SK-N-SH treated with all-trans-retinoic acid at 6 μM for 48 hours (cell line): Measurements from ENCODE around the gene CPVL.

Experiments used
- ATAC-seq: fragments of 200-7000 bp; cut with Tn5 transposase; 3 replicates; pipeline ENCODE4 v1.9.1; 2020; ENCODE audit warnings: mild to moderate bottlenecking, moderate library complexity
- ARNTL ChIP-seq: fragments of 450-650 bp; formaldehyde crosslinking; IDR thresholded peaks from 2 replicates; pipeline ENCODE4 v1.5.0; 2020; ENCODE audit warnings: low read depth, mild to moderate bottlenecking, moderate library complexity, borderline replicate concordance
- BACH2 ChIP-seq: fragments of 250-450 bp; sonication (Bioruptor Pico); IDR thresholded peaks from 2 replicates; pipeline ENCODE4 v1.9.0; 2021; ENCODE audit warnings: mild to moderate bottlenecking, borderline replicate concordance
- CREB5 ChIP-seq: fragments of 250-450 bp; sonication (Bioruptor Pico); IDR thresholded peaks from 2 replicates; pipeline ENCODE4 v1.5.1; 2020; ENCODE audit warnings: low read depth, mild to moderate bottlenecking, moderate library complexity
- CSDC2 ChIP-seq: fragments of 250-450 bp; sonication (Bioruptor Pico); IDR thresholded peaks from 2 replicates; pipeline ENCODE4 v1.5.0; 2020; ENCODE audit warnings: mild to moderate bottlenecking, moderate library complexity
- CSRNP3 ChIP-seq: fragments of 250-450 bp; sonication (Bioruptor Pico); IDR thresholded peaks from 2 replicates; pipeline ENCODE4 v1.5.1; 2021; ENCODE audit warnings: mild to moderate bottlenecking, moderate library complexity
- ESRRG ChIP-seq: fragments of 250-450 bp; sonication (Bioruptor Pico); IDR thresholded peaks from 2 replicates; pipeline ENCODE4 v1.6.1; 2021; ENCODE audit warnings: mild to moderate bottlenecking
- GLIS3 ChIP-seq: fragments of 250-450 bp; sonication (Bioruptor Pico); IDR thresholded peaks from 2 replicates; pipeline ENCODE4 v1.5.0; 2020; ENCODE audit warnings: mild to moderate bottlenecking, moderate library complexity
- ISL1 ChIP-seq: fragments of 250-450 bp; sonication (Bioruptor Pico); IDR thresholded peaks from 2 replicates; pipeline ENCODE4 v2.1.2; 2022; ENCODE audit warnings: mild to moderate bottlenecking, moderate library complexity
- OSR1 ChIP-seq: fragments of 250-450 bp; sonication (Bioruptor Pico); IDR thresholded peaks from 2 replicates; pipeline ENCODE4 v1.8.0; 2022; ENCODE audit warnings: moderate library complexity, mild to moderate bottlenecking, inconsistent platforms
- POU6F1 ChIP-seq: fragments of 250-450 bp; sonication (Bioruptor Pico); IDR thresholded peaks from 2 replicates; pipeline ENCODE4 v1.8.0; 2021; ENCODE audit warnings: low read depth, mild to moderate bottlenecking, moderate library complexity, borderline replicate concordance
- PPARA ChIP-seq: fragments of 250-450 bp; sonication (Bioruptor Pico); IDR thresholded peaks from 2 replicates; pipeline ENCODE4 v1.5.0; 2020; ENCODE audit warnings: mild to moderate bottlenecking, borderline replicate concordance
- TCF4 ChIP-seq: fragments of 250-450 bp; sonication (Bioruptor Pico); IDR thresholded peaks from 2 replicates; pipeline ENCODE4 v1.8.0; 2021; ENCODE audit warnings: mild to moderate bottlenecking, moderate library complexity, borderline replicate concordance
- TOX ChIP-seq: fragments of 250-450 bp; sonication (Bioruptor Pico); IDR thresholded peaks from 2 replicates; pipeline ENCODE4 v1.8.0; 2021; ENCODE audit warnings: mild to moderate bottlenecking, moderate library complexity, borderline replicate concordance
- ZC3H10 ChIP-seq: fragments of 250-450 bp; sonication (Bioruptor Pico); IDR thresholded peaks from 2 replicates; pipeline ENCODE4 v1.5.1; 2021; ENCODE audit warnings: mild to moderate bottlenecking, moderate library complexity
- ZFP30 ChIP-seq: fragments of 450-650 bp; formaldehyde crosslinking; IDR thresholded peaks from 2 replicates; pipeline ENCODE4 v1.5.0; 2022; ENCODE audit warnings: mild to moderate bottlenecking, moderate library complexity
- ZNF565 ChIP-seq: fragments of 450-650 bp; formaldehyde crosslinking; conservative IDR thresholded peaks from 2 replicates; pipeline ENCODE4 v1.5.0; 2020; ENCODE audit warnings: low read depth, mild to moderate bottlenecking, moderate library complexity
- ZNF70 ChIP-seq: fragments of 450-650 bp; formaldehyde crosslinking; IDR thresholded peaks from 2 replicates; pipeline ENCODE4 v1.5.0; 2020; ENCODE audit warnings: mild to moderate bottlenecking, moderate library complexity
- ZNF8 ChIP-seq: fragments of 450-650 bp; formaldehyde crosslinking; IDR thresholded peaks from 2 replicates; pipeline ENCODE4 v1.5.0; 2020; ENCODE audit warnings: mild to moderate bottlenecking, moderate library complexity
- TF ChIP-seq, protein P1 (sequence below): fragments of 250-450 bp; sonication (Bioruptor Pico); IDR thresholded peaks from 2 replicates; pipeline ENCODE4 v1.8.0; 2020; ENCODE audit warnings: mild to moderate bottlenecking, moderate library complexity, borderline replicate concordance

Gene CPVL

GRCh38 chr7:29013082-29013695 is 133.1 kb downstream of the CPVL start:
- TF ChIP-seq ZNF8 (CRISPR knock-in tag) = no peak
- TF ChIP-seq CSRNP3 (CRISPR knock-in tag) = no peak
- TF ChIP-seq ARNTL (CRISPR knock-in tag) = no peak
- TF ChIP-seq GLIS3 (CRISPR knock-in tag) = no peak
- TF ChIP-seq POU6F1 = no peak
- no peak for TF ChIP-seq ZFP30 (CRISPR knock-in tag)
- TF ChIP-seq, protein P1, sequence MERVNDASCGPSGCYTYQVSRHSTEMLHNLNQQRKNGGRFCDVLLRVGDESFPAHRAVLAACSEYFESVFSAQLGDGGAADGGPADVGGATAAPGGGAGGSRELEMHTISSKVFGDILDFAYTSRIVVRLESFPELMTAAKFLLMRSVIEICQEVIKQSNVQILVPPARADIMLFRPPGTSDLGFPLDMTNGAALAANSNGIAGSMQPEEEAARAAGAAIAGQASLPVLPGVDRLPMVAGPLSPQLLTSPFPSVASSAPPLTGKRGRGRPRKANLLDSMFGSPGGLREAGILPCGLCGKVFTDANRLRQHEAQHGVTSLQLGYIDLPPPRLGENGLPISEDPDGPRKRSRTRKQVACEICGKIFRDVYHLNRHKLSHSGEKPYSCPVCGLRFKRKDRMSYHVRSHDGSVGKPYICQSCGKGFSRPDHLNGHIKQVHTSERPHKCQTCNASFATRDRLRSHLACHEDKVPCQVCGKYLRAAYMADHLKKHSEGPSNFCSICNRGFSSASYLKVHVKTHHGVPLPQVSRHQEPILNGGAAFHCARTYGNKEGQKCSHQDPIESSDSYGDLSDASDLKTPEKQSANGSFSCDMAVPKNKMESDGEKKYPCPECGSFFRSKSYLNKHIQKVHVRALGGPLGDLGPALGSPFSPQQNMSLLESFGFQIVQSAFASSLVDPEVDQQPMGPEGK (CRISPR knock-in tag) = no peak
- TF ChIP-seq CSDC2 (CRISPR knock-in tag) = no peak
- no peak for TF ChIP-seq ESRRG (CRISPR knock-in tag)
- no peak for TF ChIP-seq BACH2 (CRISPR knock-in tag)
- TF ChIP-seq CREB5 = no peak
- no peak for ATAC-seq

DNA sequence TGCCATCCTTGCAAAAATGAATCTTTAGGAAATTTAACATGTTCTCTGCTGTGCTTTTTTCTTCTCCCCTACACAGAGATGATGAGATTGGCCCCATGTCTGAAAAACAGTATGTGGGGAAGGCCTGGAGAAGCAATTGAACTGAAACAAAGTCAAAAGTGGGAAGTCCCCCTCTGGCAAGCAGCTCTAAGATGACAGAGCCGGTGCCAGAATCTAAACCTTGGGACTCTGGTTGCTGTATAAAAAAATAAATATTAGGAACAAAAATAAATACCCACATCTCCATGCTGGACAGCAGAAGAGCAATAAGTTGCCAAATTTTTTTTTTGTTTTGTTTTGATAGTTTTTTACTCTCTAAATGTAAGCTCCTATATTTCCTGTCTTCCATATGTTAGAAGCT is 136.4 kb downstream of the CPVL start:
- TF ChIP-seq, protein P1 (CRISPR knock-in tag) = no peak
- no peak for TF ChIP-seq ESRRG (CRISPR knock-in tag)
- TF ChIP-seq ZFP30 (CRISPR knock-in tag) = no peak
- no peak for TF ChIP-seq GLIS3 (CRISPR knock-in tag)
- TF ChIP-seq ISL1 (CRISPR knock-in tag) = no peak
- TF ChIP-seq, all 23 proteins: peak for 0
- no peak for ATAC-seq

GRCh38 chr7:29008590-29008989 is 137.7 kb downstream of the CPVL start:
- no peak for TF ChIP-seq CREB5
- TF ChIP-seq BACH2 (CRISPR knock-in tag) = no peak
- no peak for TF ChIP-seq CSDC2 (CRISPR knock-in tag)
- no peak for TF ChIP-seq ZNF70 (CRISPR knock-in tag)
- no peak for TF ChIP-seq TCF4 (CRISPR knock-in tag)
- TF ChIP-seq ZNF565 (CRISPR knock-in tag) = no peak
- TF ChIP-seq ZC3H10 (CRISPR knock-in tag) = no peak
- no peak for TF ChIP-seq CSRNP3 (CRISPR knock-in tag)
- no peak for TF ChIP-seq OSR1 (CRISPR knock-in tag)
- no peak for TF ChIP-seq ZNF8 (CRISPR knock-in tag)
- TF ChIP-seq PPARA = no peak
- no peak for TF ChIP-seq ESRRG (CRISPR knock-in tag)
- TF ChIP-seq TOX = no peak
- ATAC-seq = no peak
